GM18858 (cell line): Measurements from ENCODE around the gene PCLO.
"Not testable (repeated sequence)": the region's sequence is repeated elsewhere in the genome, so short reads cannot be mapped to it uniquely, and the experiment has no call there.

Source experiments
- ATAC-seq: cut with Tn5 transposase; IDR thresholded peaks from one replicate; pipeline ENCODE4 v1.9.1; 2021; ENCODE audit not compliant: unreplicated experiment

Gene PCLO

DNA sequence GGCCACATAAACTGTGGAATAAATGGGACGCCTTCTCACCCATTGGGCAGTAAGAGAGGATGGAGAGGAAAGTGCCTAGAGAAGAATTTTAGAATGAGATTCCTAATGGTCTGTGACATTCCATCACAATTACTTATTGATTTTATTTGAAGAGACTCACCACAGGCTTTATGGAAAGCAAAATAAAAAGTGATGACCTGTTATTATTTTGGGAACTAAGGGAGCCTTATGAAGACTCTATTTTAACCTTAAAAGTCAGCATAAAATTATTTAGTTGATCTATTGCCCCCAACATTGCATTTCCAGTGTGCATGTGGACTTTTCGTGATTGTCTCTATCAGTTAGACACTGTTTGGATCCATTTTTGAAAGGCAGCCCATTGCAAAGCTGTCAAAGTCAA, 107.5 kb downstream of the PCLO start:
- no peak for ATAC-seq

DNA sequence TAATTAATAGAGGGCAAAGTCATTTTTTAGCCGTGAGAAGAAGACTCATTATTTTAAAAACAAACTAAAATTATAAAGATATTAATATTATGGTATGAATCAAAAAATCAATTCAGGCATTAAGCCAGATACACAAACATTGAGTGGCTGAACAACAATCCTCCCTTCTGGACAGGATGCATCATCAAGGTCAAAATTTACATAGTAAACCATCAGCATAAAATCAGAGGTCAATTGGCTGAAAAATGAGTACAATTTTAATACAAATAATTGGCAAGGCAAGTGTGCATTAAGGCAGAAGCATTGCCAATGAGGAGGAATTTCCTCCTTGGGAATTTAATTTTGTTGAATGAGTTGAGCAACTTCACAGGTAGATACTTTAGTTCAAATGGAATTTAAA, 108.2 kb downstream of the PCLO start:
- no peak for ATAC-seq

DNA sequence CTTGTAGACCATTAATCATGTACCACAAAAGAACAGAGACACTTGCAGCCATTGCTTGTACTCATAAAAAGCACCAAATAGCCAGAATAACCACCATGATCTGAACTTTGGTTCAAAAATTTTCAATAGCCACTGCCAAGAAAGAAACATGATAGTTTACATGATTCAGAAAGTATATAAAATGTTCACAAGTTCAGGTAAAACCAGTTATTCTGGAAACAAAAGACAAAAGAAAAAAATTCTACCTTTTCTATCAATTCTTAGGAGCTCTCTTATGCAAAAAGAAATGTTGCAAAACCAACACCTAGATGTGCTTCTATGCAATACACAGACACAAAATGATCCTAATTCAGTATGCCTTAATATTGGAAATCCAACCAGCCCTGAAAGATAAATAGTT, 108.7 kb downstream of the PCLO start:
- ATAC-seq = no peak

DNA sequence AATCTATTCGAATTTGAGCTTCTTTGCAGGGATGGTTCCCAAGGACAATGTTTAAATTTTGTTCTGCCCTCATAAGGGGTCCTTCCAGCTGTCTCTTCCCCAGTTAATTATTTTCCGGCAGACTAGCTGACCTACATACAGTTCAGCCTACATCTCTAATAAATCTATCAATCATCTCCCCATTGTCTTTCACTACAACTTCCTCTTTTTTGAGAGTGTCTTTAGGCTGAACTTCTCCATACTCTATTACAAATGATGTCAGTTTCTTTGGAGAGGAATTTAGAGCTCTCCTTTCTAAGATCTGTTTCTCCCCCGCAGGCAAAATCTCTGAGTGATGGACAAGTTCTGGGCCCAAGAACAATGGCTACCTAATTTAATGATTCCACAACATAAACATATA, 122.2 kb downstream of the PCLO start:
- no peak for ATAC-seq

DNA sequence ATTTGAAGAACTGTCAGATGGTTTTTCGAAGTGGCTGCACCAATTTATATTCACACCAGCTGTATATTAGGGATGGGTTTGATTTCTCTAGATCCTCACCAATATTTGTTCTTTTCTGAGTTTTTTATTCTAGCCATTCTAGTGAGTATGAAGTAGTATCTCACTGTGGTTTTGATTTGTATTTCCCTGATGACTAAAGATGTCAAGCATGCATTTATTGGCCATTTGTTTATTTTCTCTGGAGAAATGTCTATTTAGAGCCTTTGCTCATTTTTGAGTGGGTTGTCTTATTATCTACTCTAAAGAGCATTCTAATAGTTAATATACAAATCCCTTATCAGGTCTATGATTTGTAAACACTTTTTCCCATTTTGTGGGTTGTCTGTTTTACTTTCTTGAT, 123.9 kb downstream of the PCLO start:
- ATAC-seq = no peak

DNA sequence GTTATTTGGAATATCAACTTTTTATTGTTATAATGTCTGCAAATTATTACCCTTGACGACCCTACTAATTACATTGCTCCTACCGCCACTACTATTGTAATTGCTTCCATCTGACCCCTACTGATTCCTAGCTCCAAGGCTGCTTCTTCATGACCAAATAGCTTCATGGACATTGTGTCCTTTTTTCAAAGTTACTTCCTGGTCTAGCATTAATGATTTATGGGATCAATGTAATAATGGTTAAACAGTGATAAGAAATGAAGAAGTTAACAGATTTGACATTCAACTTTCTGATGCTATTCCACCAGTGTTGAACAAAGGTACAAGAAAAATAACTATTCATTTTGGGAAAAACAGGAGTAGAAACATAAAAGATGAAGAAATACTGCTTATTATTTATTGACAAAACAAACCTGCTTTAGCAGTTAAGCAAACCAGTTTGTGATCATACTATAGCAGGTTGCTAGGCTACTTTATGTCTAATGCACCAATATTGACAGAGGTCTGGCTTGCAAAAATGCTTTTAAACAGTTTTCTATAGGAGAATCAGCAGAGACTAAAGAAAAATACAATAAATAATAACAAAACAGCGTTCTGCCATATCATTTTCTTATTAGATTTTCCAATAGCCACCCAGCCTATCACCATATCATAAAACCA, 125.8 kb downstream of the PCLO start:
- no peak for ATAC-seq

DNA sequence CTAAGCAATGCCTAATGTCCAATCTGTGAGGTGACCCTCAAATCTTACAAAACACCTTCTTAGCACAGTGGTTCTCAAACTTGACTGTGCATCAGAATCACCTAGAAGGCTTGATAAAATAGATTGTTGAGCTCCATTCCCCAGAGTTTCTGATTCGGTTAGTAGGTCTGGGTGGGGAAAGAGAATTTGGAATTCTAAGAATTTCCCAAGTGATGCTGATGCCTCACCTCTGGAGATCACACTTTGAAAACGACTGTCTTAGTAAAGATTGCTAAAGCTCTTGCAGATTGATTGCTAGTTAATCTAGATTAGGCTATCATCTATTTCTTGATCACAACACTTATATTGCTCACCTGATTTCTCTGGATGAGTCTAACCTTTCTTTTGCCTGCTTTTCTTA, 126.6 kb downstream of the PCLO start:
- no peak for ATAC-seq

DNA sequence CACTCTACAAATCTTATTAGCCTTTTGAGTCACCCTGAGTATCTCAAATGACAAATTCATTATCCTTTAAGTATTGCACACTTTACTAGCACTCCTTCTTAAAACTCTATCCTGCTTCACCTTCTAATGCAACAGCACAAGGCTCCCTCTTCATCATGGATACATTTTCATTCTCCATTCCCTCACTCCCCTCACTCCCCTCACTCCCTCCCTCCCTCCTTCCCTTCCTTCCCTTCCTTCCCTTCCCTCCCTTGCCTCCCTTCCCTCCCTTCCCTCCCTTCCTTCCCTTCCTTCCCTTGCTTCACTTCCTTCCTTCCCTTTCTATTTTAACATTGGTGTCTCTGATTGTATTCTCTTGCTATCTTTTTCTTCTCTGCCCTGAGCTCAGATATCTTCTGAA, 130.5 kb downstream of the PCLO start:
- no peak for ATAC-seq

DNA sequence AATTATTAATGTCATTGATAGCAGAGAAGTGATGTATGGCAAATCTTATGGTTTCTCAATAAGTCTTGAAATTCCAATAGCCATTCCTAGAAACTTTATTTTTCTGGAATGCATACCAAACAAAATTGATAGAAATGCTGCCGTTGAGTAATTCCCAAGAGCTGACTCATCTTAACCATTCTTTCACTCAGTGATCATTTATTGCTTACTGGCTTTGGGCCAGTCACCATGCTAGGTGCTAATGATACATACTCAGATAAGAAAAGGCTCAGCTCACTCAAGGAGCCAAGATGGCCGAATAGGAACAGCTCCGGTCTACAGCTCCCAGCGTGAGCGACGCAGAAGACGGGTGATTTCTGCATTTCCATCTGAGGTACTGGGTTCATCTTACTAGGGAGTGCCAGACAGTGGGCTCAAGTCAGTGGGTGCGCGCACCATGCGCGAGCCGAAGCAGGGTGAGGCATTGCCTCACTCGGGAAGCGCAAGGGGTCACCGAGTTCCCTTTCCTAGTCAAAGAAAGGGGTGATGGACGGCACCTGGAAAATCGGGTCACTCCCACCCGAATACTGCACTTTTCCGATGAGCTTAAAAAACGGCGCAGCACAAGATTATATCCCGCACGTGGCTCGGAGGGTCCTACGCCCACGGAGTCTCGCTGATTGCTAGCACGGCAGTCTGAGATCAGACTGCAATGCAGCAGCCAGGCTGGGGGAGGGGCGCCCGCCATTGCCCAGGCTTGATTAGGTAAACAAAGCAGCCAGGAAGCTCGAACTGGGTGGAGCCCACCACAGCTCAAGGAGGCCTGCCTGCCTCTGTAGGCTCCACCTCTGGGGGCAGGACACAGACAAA, 138.6 kb downstream of the PCLO start:
- ATAC-seq = not testable (repeated sequence)

DNA sequence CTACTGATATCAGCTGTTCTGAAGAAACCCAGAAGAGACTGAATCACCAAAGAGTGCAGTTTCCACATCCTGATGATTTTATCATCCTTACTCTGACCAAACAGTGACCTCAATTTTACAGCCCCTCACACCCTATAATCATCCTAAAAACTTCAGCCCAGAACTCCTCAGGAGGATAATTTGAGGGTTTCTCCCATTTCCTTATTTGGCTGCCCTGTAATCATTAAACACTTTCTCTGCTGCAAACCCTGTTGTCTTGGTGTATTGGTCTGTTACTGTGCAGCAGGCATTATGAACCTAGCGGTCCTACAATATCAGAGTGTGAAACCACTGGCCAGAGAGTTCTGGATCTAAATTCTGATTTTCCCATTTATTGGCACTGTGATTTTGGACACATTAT, 141.7 kb downstream of the PCLO start:
- no peak for ATAC-seq

DNA sequence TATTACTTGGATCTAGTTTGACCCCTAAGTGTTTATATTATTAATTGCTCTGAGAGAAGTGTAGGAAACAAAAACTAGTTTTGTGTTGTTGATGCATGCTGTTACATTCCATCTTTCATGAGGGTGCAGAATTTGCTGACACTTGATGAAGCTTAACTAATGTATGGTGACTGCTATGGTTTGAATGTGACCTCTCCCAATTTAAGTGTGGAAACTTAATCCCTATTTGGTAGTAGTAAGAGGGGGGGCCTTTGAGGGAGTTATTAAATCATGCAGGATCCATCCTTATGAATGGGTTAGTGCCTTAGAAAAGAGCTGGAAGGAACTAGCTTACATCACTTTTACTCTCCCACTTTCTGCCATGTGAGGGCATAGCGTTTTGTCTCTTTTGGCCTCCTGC, 142.5 kb downstream of the PCLO start:
- ATAC-seq = no peak

DNA sequence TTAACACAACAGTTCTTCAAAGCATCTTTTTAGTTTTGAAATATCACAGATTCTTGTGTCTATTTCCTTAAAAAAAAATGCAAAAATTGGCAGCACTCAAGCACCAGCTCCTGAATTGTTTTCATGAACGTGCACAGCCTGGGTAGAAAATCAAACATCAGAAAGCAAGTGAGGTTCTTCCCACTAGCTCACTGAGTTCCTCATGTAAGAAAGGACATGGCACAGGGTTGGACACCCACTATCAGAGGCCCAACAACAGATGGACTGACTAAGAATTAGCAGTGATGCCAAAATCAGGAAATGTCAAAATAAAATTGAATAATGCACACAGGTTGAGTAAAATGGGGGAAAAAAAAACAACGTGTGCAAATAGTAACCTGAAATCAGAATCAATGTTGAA, 146.8 kb downstream of the PCLO start:
- ATAC-seq = no peak

DNA sequence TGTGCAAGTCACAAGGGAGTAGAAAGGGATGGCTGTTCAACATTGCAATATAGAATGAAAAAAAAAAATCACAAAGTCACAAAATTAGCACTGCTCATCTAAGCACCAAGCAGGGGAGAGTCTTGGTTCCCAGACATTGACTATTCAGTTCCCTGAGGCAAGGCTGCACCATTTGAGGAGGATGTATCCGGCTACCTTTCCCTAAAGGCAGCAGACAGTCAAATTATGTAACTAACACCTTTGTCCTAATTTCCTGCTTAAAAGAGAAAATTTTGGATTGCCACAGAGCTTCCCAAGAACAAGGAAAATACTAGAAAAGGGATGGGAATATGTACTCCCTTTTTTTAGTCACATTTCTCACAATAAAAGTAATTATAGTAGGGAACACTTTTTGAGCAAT, 148.1 kb downstream of the PCLO start:
- no peak for ATAC-seq

DNA sequence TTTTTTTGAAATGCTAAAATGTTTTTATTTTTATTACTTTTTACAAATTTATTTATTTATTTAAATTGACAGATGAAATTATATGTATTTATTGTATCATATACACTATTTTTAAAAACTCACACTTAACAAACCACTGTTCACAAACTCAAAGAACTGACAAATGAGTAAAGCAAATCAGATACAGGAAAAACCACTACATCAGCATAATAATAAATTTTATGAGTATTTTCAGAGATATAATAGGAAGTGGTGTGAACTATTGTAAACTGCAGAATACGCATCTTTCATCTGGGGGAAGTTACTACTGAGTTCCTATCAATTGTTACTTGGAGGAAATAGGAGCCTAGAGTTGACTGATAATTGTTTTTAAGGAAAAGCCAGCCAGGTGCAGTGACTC, 150.7 kb downstream of the PCLO start:
- ATAC-seq = no peak

DNA sequence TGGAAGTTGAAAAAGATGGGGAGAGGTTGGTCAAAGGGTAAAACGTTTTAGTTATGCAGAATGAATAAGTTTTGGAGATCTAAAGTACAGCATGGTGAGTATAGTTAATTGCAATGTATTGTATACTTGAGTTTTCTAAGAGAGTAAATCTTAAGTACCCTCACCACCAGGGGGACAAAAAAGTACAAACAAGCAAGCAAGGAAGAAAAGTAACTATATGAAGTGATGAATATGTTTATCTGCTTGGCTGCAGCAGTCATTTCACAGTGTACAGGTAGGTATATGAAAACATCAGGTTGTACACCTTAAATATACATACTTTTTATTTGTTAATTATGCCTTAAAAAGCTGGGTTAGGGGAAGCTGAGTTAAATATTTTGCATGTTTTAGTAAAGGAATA, 157.3 kb downstream of the PCLO start:
- no peak for ATAC-seq

DNA sequence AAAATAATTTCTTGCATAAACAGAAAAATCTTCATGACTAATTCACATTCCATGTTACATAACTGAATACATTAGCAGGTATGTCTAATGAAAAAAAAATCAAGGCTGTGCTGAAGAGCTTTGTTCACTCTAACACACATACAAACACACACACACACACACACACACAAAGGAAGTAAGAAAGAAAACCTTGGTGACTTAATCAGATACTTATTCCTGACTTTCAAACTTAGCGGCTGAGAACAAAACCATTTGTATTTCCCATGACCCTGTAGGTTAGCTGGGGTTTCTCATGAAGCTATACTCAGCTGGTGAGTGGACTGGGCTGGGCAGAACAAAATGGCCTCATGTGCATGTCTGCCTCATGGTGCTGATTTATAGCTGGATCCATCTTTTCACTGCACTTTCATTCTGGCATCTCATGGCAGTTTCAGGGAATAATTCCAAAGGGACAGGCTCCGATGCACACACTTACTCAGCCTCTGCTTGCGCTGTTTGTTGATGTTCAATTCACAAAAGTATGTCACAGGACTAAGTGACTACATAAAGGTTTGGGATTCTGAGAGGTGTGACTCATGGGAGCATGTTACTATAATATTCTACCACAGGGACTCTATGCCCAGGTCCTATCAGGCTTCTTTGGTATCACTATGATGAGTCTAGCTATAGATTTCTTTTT, 161.2 kb downstream of the PCLO start:
- ATAC-seq = no peak

DNA sequence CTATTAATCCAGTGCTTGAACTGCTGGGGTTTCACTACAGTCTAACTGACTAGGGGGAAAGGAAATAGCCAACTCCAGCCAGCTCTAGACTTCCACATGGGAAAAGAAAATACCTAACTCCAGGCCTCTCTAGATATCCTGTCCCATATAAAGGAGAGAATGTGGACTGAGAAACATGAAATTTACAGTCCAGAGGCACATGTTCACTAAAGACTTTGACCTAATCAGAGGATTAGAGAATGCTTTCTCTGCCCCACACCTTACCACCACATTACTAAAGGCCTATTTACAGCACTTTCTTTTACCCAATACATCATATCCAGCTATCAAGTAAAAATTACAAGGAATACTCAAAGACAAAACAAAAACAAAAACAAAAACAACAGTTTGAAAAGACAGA, 164.2 kb downstream of the PCLO start:
- ATAC-seq = no peak

DNA sequence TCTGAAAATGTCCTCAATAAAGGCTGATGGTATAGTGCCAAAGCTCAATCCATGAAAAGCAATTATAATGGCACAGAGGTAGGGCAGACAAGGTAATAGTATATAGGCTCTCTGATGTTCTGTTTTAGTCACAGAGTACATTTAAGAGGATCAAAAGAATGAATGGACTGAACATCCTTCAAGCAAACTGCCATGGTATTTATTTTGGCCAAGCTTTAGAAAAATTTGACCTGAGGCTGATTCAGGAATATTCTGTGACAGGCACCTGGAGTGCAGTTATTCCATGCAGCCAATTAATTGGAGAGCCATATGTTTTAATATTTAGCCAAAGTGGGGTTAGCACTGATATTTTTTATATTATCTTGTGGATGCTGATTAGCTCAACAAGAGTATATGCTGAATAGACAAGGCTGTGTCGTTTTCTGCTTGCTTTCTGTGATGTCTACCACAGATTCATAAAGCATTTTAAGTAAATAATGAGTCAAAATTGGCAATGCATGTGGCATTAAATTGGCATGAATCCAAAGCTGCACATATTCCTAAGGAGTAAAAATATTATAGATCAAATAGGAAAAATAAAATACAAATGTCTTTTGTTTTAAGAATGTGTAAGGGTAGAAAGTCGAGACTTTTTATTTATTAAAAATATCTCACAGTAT, 177.4 kb downstream of the PCLO start:
- no peak for ATAC-seq

DNA sequence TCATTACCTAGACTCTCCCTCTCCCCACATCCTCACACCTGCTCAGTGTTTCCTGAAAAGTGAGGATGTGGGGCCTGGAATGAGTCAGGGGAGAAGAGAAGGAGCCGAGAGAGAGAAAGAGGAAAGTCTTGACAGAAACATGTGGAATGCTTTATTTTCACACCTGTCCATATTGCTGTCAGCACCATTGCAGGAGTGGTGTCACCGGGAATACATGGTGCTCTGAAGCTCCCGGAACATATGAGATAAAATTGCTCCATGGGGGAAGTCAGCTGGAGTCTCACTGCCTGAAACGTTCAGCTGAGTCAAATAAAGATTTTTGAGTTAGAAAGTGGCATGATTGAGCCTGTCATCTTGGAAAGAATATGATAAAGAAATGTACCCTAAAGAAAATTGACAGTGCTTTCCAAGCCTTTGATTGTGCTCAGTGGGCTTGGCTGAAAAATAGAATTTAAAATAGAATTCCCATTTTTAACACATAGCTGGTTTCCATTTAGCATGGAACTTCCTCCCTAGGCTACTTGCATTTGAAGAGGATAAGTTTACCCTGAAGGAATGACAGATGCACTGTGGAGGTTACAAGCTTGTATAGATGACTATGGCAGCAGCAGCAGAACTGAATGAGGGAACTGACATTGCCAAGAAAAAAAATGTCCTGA, 182.4 kb downstream of the PCLO start:
- no peak for ATAC-seq

DNA sequence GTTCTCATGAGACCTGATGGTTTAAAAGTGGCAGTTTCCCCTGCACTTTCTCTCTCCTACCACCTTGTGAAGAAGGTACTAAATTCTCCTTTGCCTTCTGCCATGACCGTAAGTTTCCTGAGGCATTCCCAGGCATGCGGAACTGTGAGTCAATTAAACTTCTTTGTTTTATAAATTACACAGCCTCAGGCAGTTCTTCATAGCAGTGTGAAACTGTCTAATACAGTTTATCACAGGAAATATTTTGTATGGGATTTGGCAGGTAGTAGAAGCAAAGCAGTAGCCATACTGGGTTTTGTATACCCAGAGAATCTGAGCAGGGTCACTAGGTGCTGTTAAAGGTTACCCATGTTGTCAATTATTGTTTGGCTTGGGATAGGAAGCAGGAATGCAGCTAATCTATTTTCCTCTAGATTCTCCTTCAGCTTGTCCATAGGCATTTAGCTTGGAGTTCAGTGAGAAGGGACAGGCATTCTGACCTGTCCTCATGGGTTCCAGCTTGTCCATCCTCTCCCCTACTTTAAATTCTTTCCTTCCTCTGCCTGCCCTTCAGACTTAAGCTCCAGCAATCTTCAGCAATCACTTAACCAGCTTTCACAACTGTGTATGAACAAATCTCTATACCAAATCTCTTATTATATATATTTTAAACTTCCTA, 186.7 kb downstream of the PCLO start:
- no peak for ATAC-seq

DNA sequence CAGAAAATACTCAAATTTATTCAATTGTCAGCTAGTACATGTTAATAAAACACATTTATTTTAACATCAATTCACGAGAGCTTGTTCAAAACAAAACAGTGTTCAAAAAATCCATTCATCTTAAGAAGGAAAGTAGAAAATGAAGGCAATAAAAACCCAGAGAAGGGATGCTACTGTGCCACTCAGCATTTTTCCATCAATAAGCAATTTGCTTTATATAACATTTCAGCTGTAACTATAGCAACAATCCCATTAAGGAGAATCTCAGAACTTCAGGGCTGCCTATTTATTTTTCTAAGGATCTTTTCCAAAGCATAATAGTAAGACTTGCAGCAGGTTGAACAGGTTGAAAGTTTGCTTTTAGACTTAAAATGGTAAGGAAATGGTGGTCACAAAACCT, 190.5 kb downstream of the PCLO start:
- no peak for ATAC-seq
